GM12878 (cell line): Measurements from ENCODE around the gene USP38. TPM values are rescaled to one million over a fixed set of nuclear protein-coding genes. Genes with fewer than 3 reads are reported as not detected.

ENCODE experiments used
- ATAC-seq: fragments of 200-7000 bp; cut with Tn5 transposase; 3 replicates; pipeline ENCODE4 v1.9.1; 2020; ENCODE audit warnings: mild to moderate bottlenecking, moderate library complexity
- BruUV-seq: library from RNA; stranded (reverse); fragments of 400-500 nt; replicated peaks from 2 replicates; lab custom pipeline; 2021; lab: Mats Ljungman, UMichigan
- CTCF ChIA-PET: fragments of 300-600 bp; sonication (Branson Sonifier 250); formaldehyde crosslinking; extraction: SDS; loops from one replicate; lab custom pipeline; 2021; ENCODE audit warnings: inconsistent platforms; lab: Yijun Ruan, JAX
- POLR2A ChIA-PET: fragments of 350-600 bp; formaldehyde crosslinking; extraction: SDS; loops from one replicate; lab custom pipeline; 2021; ENCODE audit warnings: inconsistent platforms; lab: Charles Lee
- RAD21 ChIA-PET: fragments of 300-600 bp; sonication (Branson Sonifier 250); formaldehyde crosslinking; loops from one replicate; lab custom pipeline; 2023; ENCODE audit warnings: antibody characterized with exemption; ENCODE audit not compliant: unreplicated experiment; lab: Charles Lee
- SMC1A ChIA-PET: fragments of 300-600 bp; sonication (Branson Sonifier 250); formaldehyde crosslinking; loops from one replicate; lab custom pipeline; 2023; ENCODE audit not compliant: unreplicated experiment, uncharacterized antibody; lab: Charles Lee
- DNase-seq: peaks from one replicate; pipeline ENCODE4 v3.0.0-alpha.2; 2011; ENCODE audit warnings: low read depth, low spot score
- FAIRE-seq: peaks from 3 replicates; lab custom pipeline; 2011; peaks lifted over from hg19 to GRCh38; lab: Jason Lieb, UNC
- H2AFZ ChIP-seq: 2 replicates; pipeline ENCODE4 v1.6.0; 2011; ENCODE audit warnings: low read depth, low read length, control low read depth; ENCODE audit not compliant: control insufficient read depth
- H3K27ac ChIP-seq: 2 replicates; pipeline ENCODE4 v1.5.1; 2011; ENCODE audit warnings: control low read depth; ENCODE audit not compliant: control insufficient read depth, insufficient read depth
- H3K27me3 ChIP-seq, 2 experiments: replicated peaks in 1 of 2; 2 replicates each; pipeline versions ENCODE4 v1.6.0 to v1.6.1; 2011; ENCODE audit warnings: low read length in 1 of 2; ENCODE audit not compliant: control insufficient read depth in 2 of 2, insufficient read depth in 2 of 2
- H3K36me3 ChIP-seq, 2 experiments: 2 replicates each; pipeline ENCODE4 v1.5.1; 2011; ENCODE audit warnings: low read length in 1 of 2; ENCODE audit not compliant: control insufficient read depth in 2 of 2, insufficient read depth in 2 of 2
- H3K4me1 ChIP-seq: 2 replicates; pipeline ENCODE4 v1.6.1; 2011; ENCODE audit warnings: mild to moderate bottlenecking, low read length, moderate library complexity, mixed read lengths; ENCODE audit not compliant: control insufficient read depth, insufficient read depth
- H3K4me2 ChIP-seq: 2 replicates; pipeline ENCODE4 v1.6.0; 2011; ENCODE audit warnings: control low read depth; ENCODE audit not compliant: control insufficient read depth, insufficient read depth
- H3K4me3 ChIP-seq: fragments of 200-600 bp; sonication (generic); 2 replicates; pipeline ENCODE4 v1.5.1; 2016
- H3K79me2 ChIP-seq: 2 replicates; pipeline ENCODE4 v1.6.0; 2011; ENCODE audit warnings: low read length; ENCODE audit not compliant: control insufficient read depth, insufficient read depth
- H3K9ac ChIP-seq: 2 replicates; pipeline ENCODE4 v1.8.0; 2011; ENCODE audit warnings: low read length, control low read depth, mixed read lengths; ENCODE audit not compliant: control insufficient read depth, insufficient read depth
- H3K9me3 ChIP-seq: replicated peaks from 3 replicates; pipeline ENCODE4 v1.5.1; 2011; ENCODE audit warnings: mild to moderate bottlenecking, low read length; ENCODE audit not compliant: control insufficient read depth, insufficient read depth
- H4K20me1 ChIP-seq: 2 replicates; pipeline ENCODE4 v1.6.0; 2011; ENCODE audit not compliant: control insufficient read depth, insufficient read depth
- EP300 ChIP-seq, 2 experiments: fragments of 150-350 bp in 1 of 2; IDR thresholded peaks; 2 replicates each; pipeline ENCODE4 v1.6.1; 2011 to 2012; ENCODE audit warnings: low read depth in 2 of 2, low read length in 2 of 2, borderline replicate concordance in 1 of 2, improper control_type of control experiment in 1 of 2, inconsistent platforms in 1 of 2; ENCODE audit not compliant: control insufficient read depth in 1 of 2
- IKZF2 ChIP-seq, 2 experiments: fragments of 450-650 bp; IDR thresholded peaks; 2 replicates each; pipeline ENCODE4 v1.6.1; 2017; ENCODE audit warnings: mild to moderate bottlenecking in 2 of 2, moderate library complexity in 2 of 2
- KDM1A ChIP-seq: fragments of 200-600 bp; sonication (generic); IDR thresholded peaks from 2 replicates; pipeline ENCODE4 v1.6.1; 2016; ENCODE audit warnings: borderline replicate concordance
- MXI1 ChIP-seq: fragments of 150-350 bp; IDR thresholded peaks from 2 replicates; pipeline ENCODE4 v1.6.1; 2011; ENCODE audit warnings: low read depth, mild to moderate bottlenecking, inconsistent platforms, low read length, improper control_type of control experiment
- NFYB ChIP-seq: IDR thresholded peaks from 2 replicates; pipeline ENCODE4 v1.6.1; 2011; ENCODE audit warnings: low read depth, mild to moderate bottlenecking, low read length, improper control_type of control experiment, moderate library complexity; ENCODE audit not compliant: insufficient read depth
- RELA ChIP-seq: fragments of 450-650 bp; IDR thresholded peaks from 2 replicates; pipeline ENCODE4 v1.8.0; 2014; ENCODE audit warnings: borderline replicate concordance; ENCODE audit not compliant: partially characterized antibody
- ZSCAN29 ChIP-seq: fragments of 450-650 bp; IDR thresholded peaks from 2 replicates; pipeline ENCODE4 v1.6.1; 2017; ENCODE audit warnings: mild to moderate bottlenecking, moderate library complexity
- WGBS: methylation state at CpG from one replicate; pipeline ENCODE4 v1.1.6; 2016; ENCODE audit warnings: low lambda C conversion rate; ENCODE audit not compliant: insufficient replicate concordance, insufficient coverage; ENCODE audit errors: missing lambda C conversion rate; 5-methylcytosine and 5-hydroxymethylcytosine counted together
- in situ Hi-C: fragments of 300-500 bp; cut with MboI; formaldehyde crosslinking; loops from 9 replicates; pipeline ENCODE4 v1.14.3; 2018; ENCODE audit warnings: mixed read lengths
- intact Hi-C: fragments of 100-400 bp; cut with micrococcal nuclease; formaldehyde crosslinking; loops from one replicate; pipeline ENCODE4 v1.14.2; 2022; ENCODE audit not compliant: unreplicated experiment
- polyA plus RNA-seq, 11 experiments: library from polyadenylated mRNA; depleted of rRNA in 4 of 11; unstranded in 6 of 11; stranded (reverse) in 5 of 11; fragments of >200 nt; fragmentation: Nextera tagmentation in 4 of 11; fragmentation: Illumina TruSeq in 1 of 11; extraction: Ambion mirVana in 4 of 11; extraction: Trizol in 1 of 11; gene quantifications; 1 replicate in 1 of 11; 2 replicates in 10 of 11; pipeline versions ENCODE4 v1.2.1 to v1.2.3, GENCODE V29; 2011 to 2016; ENCODE audit warnings: inconsistent platforms in 2 of 11, missing spikeins in 2 of 11, low read depth in 1 of 11
- total RNA-seq, 4 experiments: library from RNA; depleted of rRNA in 3 of 4; stranded (reverse); fragments of >200 nt in 3 of 4; fragmentation: Illumina TruSeq in 1 of 4; extraction: Trizol in 1 of 4; gene quantifications; 2 replicates each; pipeline versions ENCODE4 v1.2.1 to v1.2.3, GENCODE V29; 2013 to 2021

Gene USP38
- total and polyA plus RNA-seq, 10 of the 15 experiments (the other 5 are each of a cell fraction or from before 2014, with no cell fraction given): 4.4 to 19.0 (median 14.7) TPM

DNA sequence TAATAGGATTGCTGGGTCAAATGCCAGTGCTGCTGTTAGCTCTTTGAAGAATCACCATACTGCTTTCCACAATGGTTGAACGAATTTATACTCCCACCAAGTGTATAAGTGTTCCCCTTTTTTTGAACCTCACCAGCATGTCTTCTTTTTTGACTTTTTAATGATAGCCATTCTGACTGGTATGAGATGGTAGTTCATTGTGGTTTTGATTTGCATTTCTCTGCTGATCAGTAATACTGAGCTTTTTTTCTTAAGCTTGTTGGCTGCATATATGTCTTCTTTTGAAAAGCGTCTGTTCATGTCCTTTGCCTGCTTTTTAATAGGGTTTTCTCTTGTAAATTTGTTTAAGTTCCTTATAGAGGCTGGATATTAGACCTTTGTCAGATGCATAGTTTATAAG is 14.8 kb downstream of the USP38 start:
- Histone ChIP-seq H4K20me1 (no peaks in the 10 kb centered on the region), H3K79me2 (no peaks in the 10 kb centered on the region), H3K4me1 (no peaks in the 10 kb centered on the region), H3K9me3 (no peaks in the 10 kb centered on the region; the same call in 2 of the 3 replicates), H3K36me3 (peaks cover 3 to 36% of the 10 kb centered on the region in 2 experiments), H3K4me3 (no peak overlapping the region), H3K27ac (no peak overlapping the region)
- intact Hi-C loops (no loop called here), in situ Hi-C loops (no loop called here)
- 0% methylated on average over 2 of the region's 2 CpGs for WGBS
- no TSS peak for BruUV-seq
- ChIA-PET POLR2A (no interaction called here), SMC1A (no interaction called here), CTCF (interaction anchor here (4.4 kb wide), 1 partner anchor 176 kb away, joined by 20 read pairs; no protein-coding TSS in a partner anchor)
- FAIRE-seq: no peak
- no peak for TF ChIP-seq KDM1A
- TF ChIP-seq NFYB: no peak
- TF ChIP-seq EP300 (IDR thresholded peaks at IDR 0.05; ENCODE audit: borderline replicate concordance in 1 of 2, control insufficient read depth in 1 of 2, low read depth in 2 of 2, low read length in 2 of 2): no peak
- TF ChIP-seq ZSCAN29: no peak
- no peak for TF ChIP-seq MXI1
- TF ChIP-seq RELA: no peak
- no peak for TF ChIP-seq IKZF2 (IDR thresholded peaks at IDR 0.05)
- TF ChIP-seq, all 136 proteins: peak for 0
- DNase-seq (no peak), ATAC-seq (no peak)
- H3K4me2 ChIP-seq: no peak overlapping the region
- RAD21 ChIA-PET: no interaction called here
- no peak overlapping the region for H3K9ac ChIP-seq
- H3K27me3 ChIP-seq: no peaks in the 10 kb centered on the region
- no peak overlapping the region for H2AFZ ChIP-seq
